H1 (cell line): ENCODE results near the gene SPACA4. TPM values are rescaled to one million over a fixed set of nuclear protein-coding genes. Genes with fewer than 3 reads are reported as not detected.

Experiments
- CBX8 ChIP-seq: fragments of 300-800, 300-1000 bp; sonication (generic); IDR thresholded peaks from 2 replicates; pipeline ENCODE4 v1.7.1; 2016; ENCODE audit warnings: low read depth, low read length, borderline replicate concordance
- CREB1 ChIP-seq: IDR thresholded peaks from 2 replicates; pipeline ENCODE4 v1.6.1; 2012; ENCODE audit warnings: inconsistent platforms
- TAF1 ChIP-seq: IDR thresholded peaks from 2 replicates; pipeline ENCODE4 v1.6.1; 2011; ENCODE audit warnings: mild to moderate bottlenecking, low read depth, low read length
- TCF12 ChIP-seq: IDR thresholded peaks from 2 replicates; pipeline ENCODE4 v1.6.1; 2011; ENCODE audit warnings: low read depth, mild to moderate bottlenecking, low read length
- polyA plus RNA-seq, 7 experiments: library from polyadenylated mRNA; depleted of rRNA in 3 of 7; stranded (reverse) in 5 of 7; unstranded in 2 of 7; fragments of >200 nt in 5 of 7; fragments of 200-250 nt in 2 of 7; gene quantifications; 1 replicate in 5 of 7; 2 replicates in 1 of 7; 4 replicates in 1 of 7; pipeline versions ENCODE4 v1.2.1 to v1.2.3, GENCODE V29; 2011 to 2013; ENCODE audit warnings: missing spikeins in 2 of 7, mixed read lengths in 2 of 7
- total RNA-seq: library from RNA; stranded (reverse); fragmentation: NEBNext Ultra II Directional; extraction: Animal tissue kit (Norgen Biotek cat#: 25700); gene quantifications from 2 replicates; pipeline ENCODE4 v1.2.1, GENCODE V29; 2021

Gene SPACA4
- total and polyA plus RNA-seq, 2 of the 8 experiments (the other 6 are each of a cell fraction or from before 2014, with no cell fraction given): not detected

GRCh38 chr19:48598996-48599700 lies 7.4 kb upstream of the SPACA4 start (continued):
- TF ChIP-seq TCF12: no peak
- TF ChIP-seq TAF1: no peak
- no peak for TF ChIP-seq CREB1
- no peak for TF ChIP-seq CBX8
